Measurements from ENCODE around the gene NPLOC4. TPM values are rescaled to one million over a fixed set of nuclear protein-coding genes. Genes with fewer than 3 reads are reported as not detected.

The NPLOC4 gene
- total and polyA plus RNA-seq, 2 of the 8 experiments (the other 6 are each of a cell fraction or from before 2014, with no cell fraction given), result 70.7 to 92.7 TPM

- Histone ChIP-seq H2BK20ac (ENCODE audit: low read length) (no peak overlapping the region), H2BK12ac (ENCODE audit: low read depth, low read length) (no peak overlapping the region), H4K91ac (replicated peaks; ENCODE audit: insufficient read length, low read length) (no peak overlapping the region), H3K4me1 (replicated peaks in 1 of 4; ENCODE audit: control insufficient read depth in 3 of 4, insufficient read depth in 4 of 4, low read length in 3 of 4) (no peaks in the 10 kb centered on the region), H4K5ac (ENCODE audit: insufficient read length, low read depth, low read length) (no peak overlapping the region), H3K4ac (replicated peaks; ENCODE audit: insufficient read length, low read depth, low read length) (no peak overlapping the region), H3K23me2 (ENCODE audit: low read depth, low read length) (no peaks in the 10 kb centered on the region), H3K4me3 (ENCODE audit: extremely low read depth in 1 of 4, insufficient read depth in 2 of 4, low read depth in 3 of 4, low read length in 4 of 4) (no peak overlapping the region), H3K27ac (ENCODE audit: low read depth, low read length) (no peak overlapping the region), H2BK5ac (ENCODE audit: low read depth, low read length) (no peak overlapping the region), H3K27me3 (replicated peaks in 1 of 4; ENCODE audit: control insufficient read depth in 3 of 4, extremely low read depth in 1 of 4, insufficient read depth in 3 of 4, low read length in 3 of 4) (no peaks in the 10 kb centered on the region), H3K23ac (ENCODE audit: insufficient read length) (no peak overlapping the region), H3K9ac (replicated peaks in 1 of 4; ENCODE audit: extremely low read depth in 1 of 4, low read depth in 3 of 4, low read length in 3 of 4) (peak overlapping the region in 1 of 4 experiments; percentile 45; a peak in 3 of 7 replicates), H4K8ac (ENCODE audit: extremely low read depth, insufficient read depth, low read length) (no peak overlapping the region), H3K9me3 (ENCODE audit: insufficient read depth in 2 of 2, low read depth in 1 of 2, low read length in 1 of 2) (no peaks in the 10 kb centered on the region), H3K36me3 (ENCODE audit: control insufficient read depth in 2 of 4, insufficient read depth in 4 of 4, low read length in 3 of 4) (peaks cover 16 to 31% (median 22%) of the 10 kb centered on the region in 4 experiments), H3K14ac (ENCODE audit: insufficient read length) (no peak overlapping the region), H2BK15ac (ENCODE audit: low read length) (no peak overlapping the region), H3K79me2 (ENCODE audit: control insufficient read depth in 1 of 2, insufficient read depth in 2 of 2, low read length in 2 of 2) (0 out of 4 replicates have a peak, but pooled peaks cover 0 to 2% of the 10 kb centered on the region in 2 experiments), H3K18ac (ENCODE audit: extremely low read depth, low read length) (no peak overlapping the region), H2AK5ac (ENCODE audit: low read depth, low read length) (no peak overlapping the region), H3K79me1 (ENCODE audit: low read depth, low read length) (peaks cover 6% of the 10 kb centered on the region), H2AFZ (ENCODE audit: low read length) (no peak overlapping the region), H4K20me1 (replicated peaks in 1 of 2; ENCODE audit: control insufficient read depth in 1 of 2, insufficient read depth in 2 of 2, low read length in 2 of 2) (peaks cover 11 to 12% of the 10 kb centered on the region in 2 experiments), H2BK120ac (replicated peaks; ENCODE audit: low read depth, low read length) (no peak overlapping the region), H3K56ac (replicated peaks; ENCODE audit: insufficient read length, low read depth, low read length) (no peak overlapping the region), H3K4me2 (ENCODE audit: insufficient read depth in 1 of 2, low read depth in 2 of 2, low read length in 2 of 2) (no peak overlapping the region)
- no peak for FAIRE-seq
- POLR2A ChIA-PET (ENCODE audit: partially characterized antibody), result no interaction called here
- CTCF ChIA-PET (ENCODE audit: partially characterized antibody), result interaction anchor here (1.3 to 1.4 kb wide), 2 partner anchors 8 to 27 kb away, joined by 3 to 4 read pairs; no protein-coding TSS in a partner anchor
- 89% methylated on average over 17 of the region's 17 CpGs; no CpG with 5 or more reads in 1 of the 2 experiments for WGBS, 2 experiments (ENCODE audit: extremely low coverage in 1 of 2, insufficient coverage in 1 of 2, insufficient read length in 1 of 2, insufficient replicate concordance in 2 of 2, low coverage in 1 of 2, low lambda C conversion rate in 2 of 2, missing lambda C conversion rate in 1 of 2)
- DNase-seq (ENCODE audit: low read depth in 1 of 2, low spot score in 2 of 2), result no peak
- TF ChIP-seq POU5F1 (IDR thresholded peaks at IDR 0.05; ENCODE audit: low read depth, low read length) (no peak), SP1 (IDR thresholded peaks at IDR 0.05; ENCODE audit: low read depth, low read length) (no peak), ASH2L (IDR thresholded peaks at IDR 0.05; ENCODE audit: low read length) (no peak), CHD1 (IDR thresholded peaks at IDR 0.05; ENCODE audit: low read depth, low read length) (no peak), KDM1A (IDR thresholded peaks at IDR 0.05; ENCODE audit: borderline replicate concordance, low read length) (no peak), CBX5 (IDR thresholded peaks at IDR 0.05; ENCODE audit: low read depth, low read length) (no peak), TAF7 (optimal IDR thresholded peaks at IDR 0.05; ENCODE audit: borderline replicate concordance, low read depth, low read length) (no peak), E2F6 (IDR thresholded peaks at IDR 0.05) (no peak), YY1 (IDR thresholded peaks at IDR 0.05; ENCODE audit: low read depth, low read length) (no peak)
Measured at GRCh38 chr17:81573794-81574642, 62.9 kb downstream of the NPLOC4 start.

All from H1 (cell line).